Measurements from ENCODE around the gene DNAH9.

- TF ChIP-seq, protein P1, sequence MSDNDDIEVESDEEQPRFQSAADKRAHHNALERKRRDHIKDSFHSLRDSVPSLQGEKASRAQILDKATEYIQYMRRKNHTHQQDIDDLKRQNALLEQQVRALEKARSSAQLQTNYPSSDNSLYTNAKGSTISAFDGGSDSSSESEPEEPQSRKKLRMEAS (IDR thresholded peaks at IDR 0.05) = no peak
- TF ChIP-seq CTCF (IDR thresholded peaks at IDR 0.05; ENCODE audit: low read depth, low read length, missing input control) (no peak), JUND (IDR thresholded peaks at IDR 0.05) (no peak), RAD21 (IDR thresholded peaks at IDR 0.05) (no peak), SP1 (IDR thresholded peaks at IDR 0.05) (no peak), YY1 (IDR thresholded peaks at IDR 0.05) (no peak), GABPA (IDR thresholded peaks at IDR 0.05 in 1 of 2, conservative IDR thresholded peaks at IDR 0.05 in 1 of 2) (no peak), TAF1 (conservative IDR thresholded peaks at IDR 0.05) (no peak)
- TF ChIP-seq, protein P2, sequence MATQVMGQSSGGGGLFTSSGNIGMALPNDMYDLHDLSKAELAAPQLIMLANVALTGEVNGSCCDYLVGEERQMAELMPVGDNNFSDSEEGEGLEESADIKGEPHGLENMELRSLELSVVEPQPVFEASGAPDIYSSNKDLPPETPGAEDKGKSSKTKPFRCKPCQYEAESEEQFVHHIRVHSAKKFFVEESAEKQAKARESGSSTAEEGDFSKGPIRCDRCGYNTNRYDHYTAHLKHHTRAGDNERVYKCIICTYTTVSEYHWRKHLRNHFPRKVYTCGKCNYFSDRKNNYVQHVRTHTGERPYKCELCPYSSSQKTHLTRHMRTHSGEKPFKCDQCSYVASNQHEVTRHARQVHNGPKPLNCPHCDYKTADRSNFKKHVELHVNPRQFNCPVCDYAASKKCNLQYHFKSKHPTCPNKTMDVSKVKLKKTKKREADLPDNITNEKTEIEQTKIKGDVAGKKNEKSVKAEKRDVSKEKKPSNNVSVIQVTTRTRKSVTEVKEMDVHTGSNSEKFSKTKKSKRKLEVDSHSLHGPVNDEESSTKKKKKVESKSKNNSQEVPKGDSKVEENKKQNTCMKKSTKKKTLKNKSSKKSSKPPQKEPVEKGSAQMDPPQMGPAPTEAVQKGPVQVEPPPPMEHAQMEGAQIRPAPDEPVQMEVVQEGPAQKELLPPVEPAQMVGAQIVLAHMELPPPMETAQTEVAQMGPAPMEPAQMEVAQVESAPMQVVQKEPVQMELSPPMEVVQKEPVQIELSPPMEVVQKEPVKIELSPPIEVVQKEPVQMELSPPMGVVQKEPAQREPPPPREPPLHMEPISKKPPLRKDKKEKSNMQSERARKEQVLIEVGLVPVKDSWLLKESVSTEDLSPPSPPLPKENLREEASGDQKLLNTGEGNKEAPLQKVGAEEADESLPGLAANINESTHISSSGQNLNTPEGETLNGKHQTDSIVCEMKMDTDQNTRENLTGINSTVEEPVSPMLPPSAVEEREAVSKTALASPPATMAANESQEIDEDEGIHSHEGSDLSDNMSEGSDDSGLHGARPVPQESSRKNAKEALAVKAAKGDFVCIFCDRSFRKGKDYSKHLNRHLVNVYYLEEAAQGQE (IDR thresholded peaks at IDR 0.05) = no peak
- TF ChIP-seq, protein P3, sequence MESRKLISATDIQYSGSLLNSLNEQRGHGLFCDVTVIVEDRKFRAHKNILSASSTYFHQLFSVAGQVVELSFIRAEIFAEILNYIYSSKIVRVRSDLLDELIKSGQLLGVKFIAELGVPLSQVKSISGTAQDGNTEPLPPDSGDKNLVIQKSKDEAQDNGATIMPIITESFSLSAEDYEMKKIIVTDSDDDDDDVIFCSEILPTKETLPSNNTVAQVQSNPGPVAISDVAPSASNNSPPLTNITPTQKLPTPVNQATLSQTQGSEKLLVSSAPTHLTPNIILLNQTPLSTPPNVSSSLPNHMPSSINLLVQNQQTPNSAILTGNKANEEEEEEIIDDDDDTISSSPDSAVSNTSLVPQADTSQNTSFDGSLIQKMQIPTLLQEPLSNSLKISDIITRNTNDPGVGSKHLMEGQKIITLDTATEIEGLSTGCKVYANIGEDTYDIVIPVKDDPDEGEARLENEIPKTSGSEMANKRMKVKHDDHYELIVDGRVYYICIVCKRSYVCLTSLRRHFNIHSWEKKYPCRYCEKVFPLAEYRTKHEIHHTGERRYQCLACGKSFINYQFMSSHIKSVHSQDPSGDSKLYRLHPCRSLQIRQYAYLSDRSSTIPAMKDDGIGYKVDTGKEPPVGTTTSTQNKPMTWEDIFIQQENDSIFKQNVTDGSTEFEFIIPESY (IDR thresholded peaks at IDR 0.05) = no peak
Observed at GRCh38 chr17:11651089-11651488, 52.8 kb downstream of the DNAH9 start.

All from liver (tissue), 3 donors.